Upper lobe of right lung (tissue), 1 donor: Measurements from ENCODE around the gene GTF2A1. TPM values are rescaled to one million over a fixed set of nuclear protein-coding genes. Genes with fewer than 3 reads are reported as not detected.

Source experiments
- ATAC-seq: fragments of 200-7000 bp; cut with Tn5 transposase; one replicate; pipeline ENCODE4 v1.9.1; 2020; ENCODE audit warnings: mild to moderate bottlenecking, moderate library complexity
- DNase-seq: peaks from one replicate; pipeline ENCODE4 v3.0.0-alpha.2; 2020
- H3K27ac ChIP-seq: fragments of 200-600 bp; one replicate; pipeline ENCODE4 v1.8.0; 2022
- H3K27me3 ChIP-seq: fragments of 200-600 bp; one replicate; pipeline ENCODE4 v1.8.0; 2022; ENCODE audit warnings: mild to moderate bottlenecking
- H3K36me3 ChIP-seq: fragments of 200-600 bp; one replicate; pipeline ENCODE4 v1.8.0; 2022
- H3K4me1 ChIP-seq: fragments of 200-600 bp; one replicate; pipeline ENCODE4 v1.8.0; 2022
- H3K4me3 ChIP-seq: fragments of 200-600 bp; one replicate; pipeline ENCODE4 v1.8.0; 2022; ENCODE audit warnings: mild to moderate bottlenecking
- H3K9me3 ChIP-seq: fragments of 200-600 bp; one replicate; pipeline ENCODE4 v1.8.0; 2022
- intact Hi-C: fragments of 100-400 bp; cut with DNase I; formaldehyde crosslinking; loops from one replicate; pipeline ENCODE4 v1.11.0; 2022
- total RNA-seq: library from RNA; stranded (reverse); fragmentation: NEBNext Ultra II Directional; extraction: Animal tissue kit (Norgen Biotek cat#: 25700); gene quantifications from one replicate; pipeline ENCODE4 v1.2.1, GENCODE V29; 2021
- TF ChIP-seq, protein P1 (sequence below): fragments of 200-600 bp; IDR thresholded peaks from one replicate; pipeline ENCODE4 v1.8.0; 2022; ENCODE audit warnings: antibody characterized with exemption
- donor health status: DM: no; HTN: yes; CAD: no; lungs with severe emphysema.

Gene GTF2A1
- total RNA-seq, 1 donor from 2014 or later, result 24.0 TPM

DNA sequence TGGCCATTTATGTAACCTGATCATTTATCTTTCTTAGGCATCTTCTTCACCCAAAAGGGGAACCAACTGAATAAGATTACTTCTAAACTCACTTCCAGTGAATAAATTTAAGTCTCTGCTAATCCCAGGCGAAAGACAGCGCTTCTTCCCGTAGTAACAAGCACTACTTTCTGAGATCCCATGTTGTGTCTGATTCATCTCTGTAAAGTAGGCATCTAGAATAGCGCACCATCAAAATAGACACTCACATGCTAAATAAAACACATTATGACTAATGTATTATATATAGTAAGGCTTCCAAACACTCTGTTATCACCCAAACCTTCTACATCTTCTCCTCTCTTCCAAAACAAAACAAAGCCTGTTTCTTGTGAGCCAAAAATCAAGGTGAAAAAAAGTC is 15.1 kb downstream of the GTF2A1 start:
- H3K27me3 ChIP-seq, result no peaks in the 10 kb centered on the region
- H3K36me3 ChIP-seq, result peaks cover 56% of the 10 kb centered on the region
- no peak overlapping the region for H3K4me3 ChIP-seq
- H3K9me3 ChIP-seq, result no peaks in the 10 kb centered on the region
- TF ChIP-seq, protein P1, sequence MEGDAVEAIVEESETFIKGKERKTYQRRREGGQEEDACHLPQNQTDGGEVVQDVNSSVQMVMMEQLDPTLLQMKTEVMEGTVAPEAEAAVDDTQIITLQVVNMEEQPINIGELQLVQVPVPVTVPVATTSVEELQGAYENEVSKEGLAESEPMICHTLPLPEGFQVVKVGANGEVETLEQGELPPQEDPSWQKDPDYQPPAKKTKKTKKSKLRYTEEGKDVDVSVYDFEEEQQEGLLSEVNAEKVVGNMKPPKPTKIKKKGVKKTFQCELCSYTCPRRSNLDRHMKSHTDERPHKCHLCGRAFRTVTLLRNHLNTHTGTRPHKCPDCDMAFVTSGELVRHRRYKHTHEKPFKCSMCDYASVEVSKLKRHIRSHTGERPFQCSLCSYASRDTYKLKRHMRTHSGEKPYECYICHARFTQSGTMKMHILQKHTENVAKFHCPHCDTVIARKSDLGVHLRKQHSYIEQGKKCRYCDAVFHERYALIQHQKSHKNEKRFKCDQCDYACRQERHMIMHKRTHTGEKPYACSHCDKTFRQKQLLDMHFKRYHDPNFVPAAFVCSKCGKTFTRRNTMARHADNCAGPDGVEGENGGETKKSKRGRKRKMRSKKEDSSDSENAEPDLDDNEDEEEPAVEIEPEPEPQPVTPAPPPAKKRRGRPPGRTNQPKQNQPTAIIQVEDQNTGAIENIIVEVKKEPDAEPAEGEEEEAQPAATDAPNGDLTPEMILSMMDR, result no peak
- intact Hi-C loops, result no loop called here
- DNase-seq (no peak), ATAC-seq (no peak)
- H3K27ac ChIP-seq, result no peak overlapping the region
- H3K4me1 ChIP-seq, result no peaks in the 10 kb centered on the region

DNA sequence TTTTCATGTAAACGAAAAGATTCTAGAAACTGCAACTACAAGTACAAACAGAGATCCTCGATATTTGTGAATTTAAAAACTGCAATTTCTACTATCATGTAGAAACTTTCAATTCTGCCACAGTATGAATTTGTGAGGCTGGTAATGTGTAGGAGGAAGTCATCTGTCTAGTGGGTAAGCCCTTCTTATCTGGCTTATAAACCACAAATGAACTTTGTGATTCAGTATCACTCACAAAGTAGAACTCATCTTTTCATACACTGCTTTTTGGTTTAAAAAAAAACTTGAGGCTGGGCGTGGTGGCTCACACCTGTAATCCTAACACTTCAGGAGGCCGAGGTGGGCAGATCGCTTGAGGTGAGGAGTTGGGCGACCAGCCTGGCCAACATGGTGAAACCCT is 20.7 kb downstream of the GTF2A1 start:
- intact Hi-C loops, result no loop called here
- ATAC-seq (peak; percentile 34), DNase-seq (no peak)
- no peak overlapping the region for H3K4me3 ChIP-seq
- H3K36me3 ChIP-seq, result peaks cover 76% of the 10 kb centered on the region
- no peaks in the 10 kb centered on the region for H3K27me3 ChIP-seq
- no peaks in the 10 kb centered on the region for H3K4me1 ChIP-seq
- TF ChIP-seq, protein P1, result no peak
- H3K27ac ChIP-seq, result no peak overlapping the region
- H3K9me3 ChIP-seq, result no peaks in the 10 kb centered on the region

DNA sequence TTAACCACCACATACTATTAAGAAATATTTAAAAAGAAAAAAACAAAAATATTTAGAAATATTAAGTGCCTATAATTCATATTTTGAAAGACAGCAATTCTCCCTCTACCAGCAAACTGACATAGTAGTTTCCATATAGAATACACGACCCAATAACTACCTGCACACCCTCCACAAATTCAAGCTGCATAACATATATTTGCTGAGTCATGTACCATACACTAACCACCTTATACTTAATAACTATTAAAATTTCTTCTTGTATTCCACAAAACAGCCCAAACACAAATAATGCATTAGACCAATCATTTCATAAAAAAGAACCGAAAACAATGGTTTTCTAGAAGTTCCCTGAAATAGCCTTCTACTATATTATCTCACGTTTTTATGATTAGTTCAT is 21.7 kb downstream of the GTF2A1 start:
- ATAC-seq, result no peak
- peaks cover 82% of the 10 kb centered on the region for H3K36me3 ChIP-seq
- intact Hi-C loops, result no loop called here

DNA sequence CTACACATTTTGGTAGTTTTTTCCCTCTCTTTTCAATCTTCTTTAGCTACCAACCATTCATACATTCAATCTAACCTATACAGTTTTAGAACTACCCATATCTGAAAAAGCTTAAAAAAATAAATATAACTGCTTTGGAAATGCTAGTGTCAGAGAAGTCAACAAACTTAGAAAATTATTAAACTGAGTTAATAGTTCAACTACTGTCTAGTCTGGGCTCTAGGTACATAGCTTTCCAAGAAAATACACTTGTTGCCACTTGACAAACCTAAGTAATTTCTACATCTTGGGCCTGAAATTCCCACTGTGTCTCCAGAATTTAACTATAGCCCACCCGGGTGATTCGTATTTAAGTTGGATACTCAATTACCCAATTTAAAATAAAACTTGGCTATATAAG is 22.1 kb downstream of the GTF2A1 start:
- H3K4me1 ChIP-seq, result no peaks in the 10 kb centered on the region
- H3K36me3 ChIP-seq, result peaks cover 82% of the 10 kb centered on the region
- no peak overlapping the region for H3K27ac ChIP-seq
- no peak overlapping the region for H3K4me3 ChIP-seq
- DNase-seq (no peak), ATAC-seq (no peak)
- H3K9me3 ChIP-seq, result no peaks in the 10 kb centered on the region
- H3K27me3 ChIP-seq, result no peaks in the 10 kb centered on the region
- intact Hi-C loops, result no loop called here
- TF ChIP-seq, protein P1, result no peak

More for the DNA sequence above, 21.7 kb downstream of the GTF2A1 start:
- no peaks in the 10 kb centered on the region for H3K27me3 ChIP-seq
- TF ChIP-seq, protein P1, result no peak
- H3K27ac ChIP-seq, result no peak overlapping the region
- no peak for DNase-seq
- no peaks in the 10 kb centered on the region for H3K4me1 ChIP-seq
- H3K9me3 ChIP-seq, result no peaks in the 10 kb centered on the region
- no peak overlapping the region for H3K4me3 ChIP-seq

DNA sequence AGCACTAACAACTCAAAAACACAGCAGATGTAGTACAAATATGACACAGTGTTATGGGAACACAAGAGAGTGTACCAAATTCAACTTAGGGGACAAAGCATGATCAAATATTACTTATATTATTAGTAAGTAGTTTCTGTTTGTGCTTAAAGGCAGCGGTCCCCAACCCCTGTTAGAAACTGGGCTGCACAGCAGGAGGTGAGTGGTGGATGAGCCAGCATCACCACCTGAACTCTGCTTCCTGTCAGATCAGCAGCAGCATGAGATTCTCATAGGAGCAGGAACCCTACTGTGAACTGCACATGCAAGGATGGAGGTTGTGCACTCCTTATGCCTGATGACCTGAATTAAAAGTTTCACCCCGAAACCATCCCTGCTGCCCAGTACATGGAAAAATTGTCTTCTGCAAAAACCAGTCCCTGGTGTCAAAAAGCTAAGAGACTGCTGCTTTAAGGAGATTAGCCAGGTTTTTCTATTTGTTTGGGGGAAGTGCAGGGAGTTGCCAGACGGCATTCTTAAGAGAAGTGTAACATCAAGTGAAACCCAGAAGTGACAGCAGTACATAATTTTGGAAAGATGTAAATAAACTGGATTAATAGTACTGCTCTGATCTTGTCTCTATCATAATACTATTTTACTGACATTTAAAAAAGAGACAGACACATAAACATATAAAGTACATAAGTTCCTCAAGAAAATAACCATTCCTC is 26.7 kb downstream of the GTF2A1 start:
- Histone ChIP-seq H3K4me3 (no peak overlapping the region), H3K36me3 (peaks cover 82% of the 10 kb centered on the region), H3K27ac (no peak overlapping the region), H3K27me3 (no peaks in the 10 kb centered on the region), H3K9me3 (no peaks in the 10 kb centered on the region), H3K4me1 (no peaks in the 10 kb centered on the region)
- intact Hi-C loops, result no loop called here
- TF ChIP-seq, protein P1, result no peak
- DNase-seq, result no peak
- no peak for ATAC-seq

DNA sequence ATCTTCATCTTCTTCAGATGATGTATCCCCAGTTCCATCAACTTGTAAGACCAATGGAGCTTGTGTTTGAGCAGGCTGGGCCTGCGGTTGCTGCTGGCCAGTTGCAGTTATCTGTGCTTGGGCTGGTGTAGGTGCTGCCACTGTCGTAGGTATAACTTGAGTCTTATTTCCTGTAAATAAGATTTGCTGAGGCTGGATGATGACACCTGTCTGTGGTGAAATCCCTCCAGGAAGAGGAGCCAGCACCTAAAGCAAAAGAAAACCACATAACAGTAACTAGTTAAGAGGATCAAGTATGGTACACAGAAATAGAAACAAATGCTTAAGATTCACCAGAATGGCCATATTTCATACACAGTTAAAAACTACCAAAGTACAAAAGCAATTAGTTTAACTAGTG is 28.2 kb downstream of the GTF2A1 start:
- Histone ChIP-seq H3K27me3 (no peaks in the 10 kb centered on the region), H3K4me1 (no peaks in the 10 kb centered on the region), H3K9me3 (no peaks in the 10 kb centered on the region), H3K4me3 (no peak overlapping the region), H3K27ac (no peak overlapping the region), H3K36me3 (peaks cover 76% of the 10 kb centered on the region)
- TF ChIP-seq, protein P1, result no peak
- DNase-seq (no peak), ATAC-seq (no peak)
- intact Hi-C loops, result no loop called here
